GM12878 (cell line): ENCODE results near the gene RBM19. TPM values are rescaled to one million over a fixed set of nuclear protein-coding genes. Genes with fewer than 3 reads are reported as not detected.

Experiments
- ATF2 ChIP-seq: IDR thresholded peaks from 2 replicates; pipeline ENCODE4 v1.6.1; 2012; ENCODE audit warnings: low read length, inconsistent platforms
- CREB1 ChIP-seq: IDR thresholded peaks from 2 replicates; pipeline ENCODE4 v1.6.1; 2012; ENCODE audit warnings: low read depth, mild to moderate bottlenecking, inconsistent platforms
- ELK1 ChIP-seq: IDR thresholded peaks from 2 replicates; pipeline ENCODE4 v1.6.1; 2012; ENCODE audit warnings: low read depth, low read length, improper control_type of control experiment
- IKZF1 ChIP-seq: fragments of 450-650 bp; conservative IDR thresholded peaks from 2 replicates; pipeline ENCODE4 v1.6.1; 2017; ENCODE audit warnings: antibody characterized with exemption, mild to moderate bottlenecking
- MAX ChIP-seq: IDR thresholded peaks from 2 replicates; pipeline ENCODE4 v1.6.1; 2012; ENCODE audit warnings: low read depth, low read length, improper control_type of control experiment
- NKRF ChIP-seq: fragments of 450-650 bp; conservative IDR thresholded peaks from 2 replicates; pipeline ENCODE4 v1.6.1; 2017; ENCODE audit warnings: mild to moderate bottlenecking, moderate library complexity
- PBX3 ChIP-seq: IDR thresholded peaks from 2 replicates; pipeline ENCODE4 v1.6.1; 2011; ENCODE audit warnings: mild to moderate bottlenecking, low read depth, low read length, moderate library complexity; ENCODE audit not compliant: insufficient replicate concordance
- RELA ChIP-seq: fragments of 450-650 bp; IDR thresholded peaks from 2 replicates; pipeline ENCODE4 v1.8.0; 2014; ENCODE audit warnings: borderline replicate concordance; ENCODE audit not compliant: partially characterized antibody
- SIN3A ChIP-seq: IDR thresholded peaks from 2 replicates; pipeline ENCODE4 v1.6.1; 2012; ENCODE audit warnings: low read depth, low read length, improper control_type of control experiment
- TBL1XR1 ChIP-seq: IDR thresholded peaks from 2 replicates; pipeline ENCODE4 v1.6.1; 2012; ENCODE audit warnings: low read depth, low read length, improper control_type of control experiment
- ZNF592 ChIP-seq: fragments of 450-650 bp; IDR thresholded peaks from 2 replicates; pipeline ENCODE4 v1.6.1; 2017; ENCODE audit warnings: mild to moderate bottlenecking, moderate library complexity
- ZZZ3 ChIP-seq: IDR thresholded peaks from 2 replicates; pipeline ENCODE4 v1.6.1; 2011; ENCODE audit warnings: low read depth; ENCODE audit not compliant: control insufficient read depth, insufficient read length
- polyA plus RNA-seq, 11 experiments: library from polyadenylated mRNA; depleted of rRNA in 4 of 11; unstranded in 6 of 11; stranded (reverse) in 5 of 11; fragments of >200 nt; fragmentation: Nextera tagmentation in 4 of 11; fragmentation: Illumina TruSeq in 1 of 11; extraction: Ambion mirVana in 4 of 11; extraction: Trizol in 1 of 11; gene quantifications; 1 replicate in 1 of 11; 2 replicates in 10 of 11; pipeline versions ENCODE4 v1.2.1 to v1.2.3, GENCODE V29; 2011 to 2016; ENCODE audit warnings: inconsistent platforms in 2 of 11, missing spikeins in 2 of 11, low read depth in 1 of 11
- total RNA-seq, 4 experiments: library from RNA; depleted of rRNA in 3 of 4; stranded (reverse); fragments of >200 nt in 3 of 4; fragmentation: Illumina TruSeq in 1 of 4; extraction: Trizol in 1 of 4; gene quantifications; 2 replicates each; pipeline versions ENCODE4 v1.2.1 to v1.2.3, GENCODE V29; 2013 to 2021

RBM19 gene
- total and polyA plus RNA-seq, 10 of the 15 experiments (the other 5 are each of a cell fraction or from before 2014, with no cell fraction given) = 4.2 to 42.9 (median 28.4) TPM

GRCh38 chr12:113938471-113938870 lies 27.7 kb downstream of the RBM19 start (continued):
- TF ChIP-seq PBX3 (no peak), MAX (no peak), ELK1 (no peak), CREB1 (no peak), ZNF592 (no peak), TBL1XR1 (no peak), SIN3A (no peak), IKZF1 (no peak), ATF2 (no peak), NKRF (no peak), ZZZ3 (no peak), RELA (no peak)
